G401.6 (cell line): ENCODE data around the gene GRIK4.
"Not testable (repeated sequence)": the region's sequence is repeated elsewhere in the genome, so short reads cannot be mapped to it uniquely, and the experiment has no call there.

Experiments used
- FAIRE-seq: peaks from 2 replicates; lab custom pipeline; 2012; peaks lifted over from hg19 to GRCh38; lab: Jason Lieb, UNC

The GRIK4 gene

DNA sequence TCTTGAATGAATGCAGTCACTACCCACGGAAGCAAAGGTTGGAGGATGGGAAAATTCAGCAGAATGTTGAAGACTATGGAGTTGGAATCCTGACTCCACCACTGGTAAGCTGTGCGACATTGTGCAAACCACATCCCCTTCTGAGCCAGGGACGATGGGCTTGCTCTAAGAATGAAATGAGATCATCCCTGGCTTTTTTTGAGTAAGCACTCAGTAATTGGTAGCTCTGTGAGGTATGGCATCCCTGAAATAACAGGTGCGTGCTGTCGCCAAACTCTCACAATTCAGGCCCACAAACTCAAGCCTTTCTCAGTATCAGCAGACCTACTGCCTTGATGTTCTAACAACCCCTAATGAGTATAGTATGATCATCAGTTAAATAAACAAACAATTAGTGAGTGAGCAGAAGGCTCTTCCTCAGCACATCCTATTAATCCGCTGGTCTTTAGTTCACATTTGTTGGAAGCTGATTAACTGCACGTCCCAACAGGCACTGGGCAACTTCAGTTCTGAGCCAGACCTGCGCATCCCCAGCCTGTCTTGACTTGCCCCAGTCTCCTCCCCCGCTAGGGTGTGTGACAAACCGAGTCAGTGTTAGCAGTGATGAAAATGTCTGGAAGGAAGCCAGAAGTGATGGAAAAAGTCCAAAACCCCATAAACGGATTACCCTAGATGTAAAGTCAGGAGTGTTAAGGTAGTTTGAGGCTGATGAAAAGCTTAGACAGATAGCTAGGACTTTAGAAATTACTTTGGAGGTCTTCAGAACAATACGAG lies 235.5 kb downstream of the GRIK4 start:
- no peak for FAIRE-seq

DNA sequence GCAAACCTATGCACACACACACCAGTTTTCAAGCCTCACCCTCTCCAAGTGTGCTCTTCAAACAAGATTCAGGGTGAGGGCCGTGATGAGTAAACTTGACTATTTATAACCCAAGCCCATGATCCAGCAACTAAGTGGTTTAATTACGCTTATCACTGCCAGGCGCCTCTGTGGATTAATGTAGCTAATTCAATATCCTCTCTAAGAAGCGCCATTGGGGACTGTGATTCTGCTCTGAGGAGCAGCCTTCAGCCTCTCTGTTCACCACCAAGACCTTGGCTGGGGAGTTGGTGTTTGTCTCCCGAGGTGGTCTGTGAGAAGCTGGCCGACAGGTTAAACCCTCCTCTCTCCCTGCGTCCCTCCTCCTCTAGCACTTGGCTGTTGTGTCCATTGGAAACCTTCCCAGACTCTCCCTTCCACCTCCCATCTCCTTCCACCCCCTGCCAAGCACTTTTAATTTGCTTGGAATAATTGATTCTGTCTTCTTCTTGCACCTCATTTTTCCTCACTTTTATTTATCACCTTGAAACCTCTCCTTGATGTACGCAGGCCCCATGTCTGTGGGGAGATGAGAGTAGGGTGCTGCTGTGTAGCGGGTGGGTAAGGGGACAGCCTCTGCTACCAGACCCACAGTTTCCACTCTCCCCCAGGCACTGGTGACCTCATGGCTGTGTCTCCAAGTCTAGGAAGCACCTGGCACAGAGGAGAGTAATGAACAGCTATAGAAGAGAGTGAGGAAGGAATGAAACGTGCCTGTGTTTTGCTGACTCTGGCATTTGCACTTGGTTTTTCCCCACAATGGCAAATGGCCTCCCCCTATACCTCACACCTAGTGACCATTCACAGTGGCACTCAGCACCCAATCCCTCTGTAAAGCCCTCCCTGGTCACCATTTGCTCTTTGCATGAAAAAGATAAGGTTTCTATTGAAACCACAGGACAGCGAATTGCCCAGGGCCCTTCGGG lies 236.6 kb downstream of the GRIK4 start:
- no peak for FAIRE-seq

DNA sequence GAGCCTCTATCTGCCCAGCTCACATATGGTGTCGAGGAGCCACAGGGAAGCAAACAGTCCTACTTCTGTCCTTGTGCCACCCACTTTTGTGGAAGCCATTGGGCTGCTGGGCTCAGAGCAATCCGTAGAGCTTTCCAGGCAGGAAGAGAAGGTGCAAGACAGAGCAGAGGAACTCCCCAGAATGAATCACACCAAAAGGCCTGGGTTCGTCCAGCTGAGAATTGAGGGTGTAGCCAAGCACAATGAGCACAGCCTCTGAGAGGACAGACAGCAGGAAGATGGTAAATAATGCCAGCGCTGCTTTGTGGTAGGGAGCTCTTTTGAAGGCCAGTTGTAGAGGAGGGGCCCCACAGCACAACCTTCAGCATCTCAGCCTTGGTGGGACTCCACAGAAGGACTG lies 237.8 kb downstream of the GRIK4 start:
- FAIRE-seq = no peak

DNA sequence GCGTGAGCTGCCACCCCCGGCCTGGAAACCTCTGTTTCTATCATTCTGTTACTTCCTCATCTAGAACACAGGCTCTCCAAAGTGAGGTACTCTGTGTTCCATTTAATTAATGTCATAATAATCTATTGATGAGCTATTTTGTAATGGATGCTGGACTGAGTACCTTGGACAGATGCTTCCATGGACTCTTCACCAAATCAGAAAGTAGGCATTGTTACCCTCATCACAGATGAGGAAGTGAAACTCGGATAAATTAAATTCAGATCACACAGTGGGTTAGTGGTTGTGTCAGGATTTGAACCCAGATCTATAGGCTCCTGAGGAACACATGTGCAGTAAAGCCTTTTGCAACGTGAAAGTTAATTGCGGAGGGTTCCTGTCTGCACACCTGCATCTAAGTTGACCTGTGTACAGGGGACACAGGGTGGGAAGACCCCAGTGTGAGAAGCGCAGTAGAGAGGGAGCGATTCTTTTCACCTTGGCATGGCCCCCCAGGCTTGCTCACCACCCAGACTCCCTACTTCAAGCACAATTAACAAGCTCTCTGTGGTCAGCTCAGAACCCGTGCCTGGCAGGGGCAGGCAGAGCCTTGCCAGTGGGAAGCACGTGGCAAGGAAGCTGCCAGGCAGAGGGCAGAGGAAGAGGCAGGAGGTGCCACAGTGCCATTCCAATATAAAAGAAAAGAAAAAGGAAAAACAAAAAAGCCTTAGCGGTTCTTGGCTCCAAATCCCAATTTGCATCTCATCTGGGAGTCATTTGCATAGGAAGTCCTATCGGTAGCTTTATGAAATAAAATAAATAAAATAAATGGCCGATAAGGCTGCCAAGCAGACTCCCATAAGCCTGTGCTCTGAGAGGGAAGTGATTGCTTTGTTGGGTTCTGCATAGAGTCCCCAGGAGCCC lies 239.3 kb downstream of the GRIK4 start:
- FAIRE-seq = no peak

DNA sequence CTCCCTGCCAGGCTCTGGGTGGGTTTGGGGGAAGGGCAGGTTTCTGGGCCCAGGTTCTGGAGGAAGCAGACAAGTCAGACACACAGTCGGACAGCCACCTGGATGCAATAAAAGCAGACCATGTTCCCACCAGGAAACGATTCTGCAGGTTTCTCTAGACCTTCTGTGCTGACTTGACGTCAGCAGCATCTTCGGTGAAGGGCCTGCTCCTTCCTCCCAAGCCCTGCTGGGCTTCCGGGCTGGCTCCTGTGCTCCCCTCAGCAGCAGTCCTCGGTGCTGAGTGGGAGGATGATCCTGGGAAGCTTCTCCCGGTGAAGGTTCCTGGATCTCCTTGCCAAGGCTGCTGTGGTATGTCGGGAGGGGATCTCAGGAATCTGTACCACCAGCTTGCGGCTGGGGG lies 240.0 kb downstream of the GRIK4 start:
- FAIRE-seq = no peak

DNA sequence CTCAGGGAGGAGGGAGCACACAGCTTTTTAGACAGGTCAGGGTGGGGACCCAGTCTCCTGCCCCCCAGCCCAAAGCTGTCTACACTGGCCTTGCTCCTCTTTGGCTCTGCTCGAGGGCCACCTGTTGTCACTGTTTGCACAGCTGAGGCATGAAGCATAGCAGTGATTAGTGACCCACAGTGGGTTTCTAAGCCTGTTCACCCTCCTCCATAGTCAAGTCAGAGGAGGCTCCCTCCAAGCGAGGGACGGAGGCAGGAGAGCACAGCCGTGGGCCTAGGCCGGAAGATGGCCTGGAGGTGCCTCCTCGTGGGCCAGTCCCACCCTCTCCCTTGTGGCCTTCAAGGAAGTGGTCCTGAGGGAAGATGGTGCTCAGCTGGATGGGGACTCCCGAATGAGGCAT lies 241.1 kb downstream of the GRIK4 start:
- FAIRE-seq = no peak

DNA sequence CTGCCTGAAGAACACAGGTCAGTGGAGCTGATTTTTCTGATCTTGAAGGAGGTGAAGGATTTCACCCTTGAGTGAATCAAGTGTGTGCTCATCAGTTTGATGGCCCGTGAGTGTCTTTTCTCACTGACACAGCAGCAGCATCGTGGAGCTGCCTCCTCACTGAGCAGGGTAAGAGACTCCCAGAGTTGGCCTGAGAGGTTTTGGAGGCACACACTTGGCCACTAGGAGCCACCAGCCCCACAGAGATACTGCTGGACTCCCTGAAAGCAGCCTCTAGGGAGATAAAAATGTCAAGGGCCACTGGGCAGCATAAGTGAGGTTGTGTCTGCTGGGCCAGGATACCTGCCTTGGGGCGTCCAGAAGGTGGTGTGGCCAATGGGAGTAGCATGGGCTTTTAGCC lies 245.4 kb downstream of the GRIK4 start:
- FAIRE-seq = no peak

DNA sequence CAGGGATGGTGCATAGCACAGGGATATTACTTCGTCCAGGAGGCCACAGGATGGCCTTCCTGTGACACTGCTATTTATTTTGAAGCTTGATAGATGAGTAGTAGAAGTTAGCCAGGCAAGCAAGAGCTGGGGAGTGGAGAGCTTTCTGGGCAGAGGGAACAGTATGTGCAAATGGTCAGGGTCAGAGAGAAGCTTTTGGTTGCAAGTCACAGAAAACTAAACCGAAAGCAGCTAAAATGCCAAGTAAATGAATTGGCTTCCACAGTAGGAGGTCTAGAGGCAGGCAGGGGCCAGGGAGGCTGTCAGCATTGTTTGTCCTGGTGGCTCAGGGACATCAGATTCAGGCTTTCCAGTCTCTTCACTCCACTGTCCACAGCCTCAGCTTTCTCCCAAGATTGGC lies 247.5 kb downstream of the GRIK4 start:
- no peak for FAIRE-seq

DNA sequence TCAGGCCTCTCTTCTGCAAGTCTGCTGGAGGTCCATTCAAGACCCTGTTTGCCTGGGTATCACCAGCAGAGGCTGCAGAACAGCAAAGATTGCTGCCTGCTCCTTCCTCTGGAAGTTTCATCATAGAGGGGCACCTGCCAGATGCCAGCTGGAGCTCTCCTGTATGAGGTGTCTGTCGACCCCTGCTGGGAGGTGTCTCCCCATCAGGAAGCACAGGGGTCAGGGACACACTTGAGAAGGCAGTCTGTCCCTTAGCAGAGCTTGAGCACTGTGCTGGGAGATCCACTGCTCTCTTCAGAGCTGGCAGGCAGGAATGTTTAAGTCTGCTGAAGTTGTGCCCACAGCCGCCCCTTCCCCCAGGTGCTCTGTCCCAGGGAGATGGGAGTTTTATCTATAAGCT lies 254.2 kb downstream of the GRIK4 start:
- FAIRE-seq = not testable (repeated sequence)

DNA sequence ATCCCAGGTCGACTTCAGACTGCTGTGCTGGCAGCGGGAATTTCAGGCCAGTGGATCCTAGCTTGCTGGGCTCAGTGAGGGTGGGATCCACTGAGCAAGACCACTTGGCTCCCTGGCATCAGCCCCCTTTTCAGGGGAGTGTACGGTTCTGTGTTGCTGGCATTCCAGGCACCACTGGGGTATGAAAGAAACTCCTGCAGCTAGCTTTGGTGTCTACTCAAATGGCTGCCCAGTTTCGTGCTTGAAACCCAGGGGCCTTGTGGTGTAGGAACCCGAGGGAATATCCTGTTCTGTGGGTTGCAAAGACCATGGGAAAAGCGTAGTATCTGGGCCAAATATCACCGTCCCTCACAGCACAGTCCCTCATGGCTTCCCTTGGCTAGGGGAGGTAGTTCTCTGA lies 254.8 kb downstream of the GRIK4 start:
- no peak for FAIRE-seq

DNA sequence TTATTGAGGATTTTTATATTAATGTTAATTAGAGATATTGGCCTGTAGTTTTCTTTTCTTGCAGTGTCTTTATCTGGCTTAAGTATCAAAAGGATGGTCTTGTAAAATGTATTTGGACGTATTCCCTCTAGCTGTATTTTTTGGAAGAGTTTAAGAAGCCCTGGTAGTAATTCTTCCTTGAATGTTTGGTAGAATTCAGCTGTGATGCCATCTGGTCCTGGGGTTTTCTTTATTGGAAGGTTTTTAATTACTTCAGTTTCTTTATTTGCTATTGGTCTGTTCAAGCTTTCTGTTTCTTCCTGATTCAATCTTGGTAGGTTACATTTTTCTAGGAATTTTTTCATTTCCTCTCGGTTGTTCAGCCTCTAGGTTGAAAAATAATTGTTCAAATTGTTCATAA lies 257.4 kb downstream of the GRIK4 start:
- FAIRE-seq = no peak

DNA sequence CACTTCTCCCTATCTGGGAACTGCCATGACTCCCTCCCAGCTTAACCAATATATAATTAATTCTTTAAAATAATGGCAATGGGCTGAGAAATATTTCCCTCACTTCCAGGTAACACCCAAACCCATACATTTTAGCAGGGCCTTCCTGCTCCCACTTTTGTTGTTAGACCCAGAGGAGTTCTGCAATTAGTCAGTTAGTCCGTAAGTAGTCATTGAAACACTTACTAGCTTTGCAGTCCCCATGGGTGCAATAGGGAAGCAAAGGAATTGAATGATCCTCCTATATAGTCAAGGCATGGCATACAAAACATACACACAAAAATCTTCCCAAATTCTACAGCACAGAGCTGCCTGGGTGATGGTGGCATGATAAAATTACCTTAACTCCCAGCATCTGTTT lies 258.4 kb downstream of the GRIK4 start:
- FAIRE-seq = no peak

DNA sequence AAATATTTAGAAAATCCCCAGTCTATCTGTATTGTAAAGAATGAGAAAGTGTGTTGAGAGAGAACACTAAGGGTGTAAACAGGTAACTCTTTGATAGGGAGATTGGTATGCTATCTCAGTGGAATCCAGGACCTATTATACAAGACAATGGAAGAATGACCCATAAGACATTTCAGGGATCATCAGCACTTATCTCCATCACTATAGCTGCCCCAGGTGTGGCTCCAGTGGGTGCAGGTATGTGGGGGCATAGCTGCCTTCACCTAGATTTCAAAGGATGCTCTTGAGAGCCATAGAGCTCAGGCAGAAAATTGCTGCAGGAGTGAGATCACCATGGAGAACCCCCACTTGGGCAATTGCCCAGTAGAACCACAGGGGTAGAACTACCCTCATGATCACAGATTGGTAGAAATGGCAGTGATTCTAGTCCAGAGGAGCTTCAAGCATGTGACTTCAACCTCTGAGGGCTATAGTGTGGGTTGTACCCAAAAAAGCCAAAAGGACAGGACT lies 260.1 kb downstream of the GRIK4 start:
- FAIRE-seq = no peak

DNA sequence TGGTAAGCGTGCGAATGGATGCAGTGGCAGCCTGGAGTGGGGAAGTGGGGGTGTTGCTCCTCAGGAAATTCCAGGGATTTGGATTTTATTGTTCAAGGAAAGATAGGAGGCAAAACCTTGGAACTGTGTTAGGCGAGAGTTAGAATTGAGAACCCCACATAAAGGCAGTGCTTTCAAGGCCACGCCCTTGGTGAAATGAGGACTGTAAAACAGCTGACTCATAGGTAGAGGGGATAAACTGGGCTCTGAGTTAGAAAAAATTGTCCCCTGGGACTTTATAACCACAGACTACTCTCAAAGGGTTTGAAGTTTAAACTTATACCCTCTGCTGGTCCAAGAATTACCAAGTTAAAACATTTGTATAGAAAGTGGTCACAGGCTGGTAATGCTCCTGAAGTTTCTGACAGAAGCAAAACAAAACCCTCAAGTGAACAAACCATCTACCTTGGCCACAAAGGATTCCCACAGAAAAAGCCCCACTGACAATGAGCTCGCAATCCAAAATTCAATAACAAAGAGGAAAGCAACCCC lies 262.0 kb downstream of the GRIK4 start:
- no peak for FAIRE-seq

DNA sequence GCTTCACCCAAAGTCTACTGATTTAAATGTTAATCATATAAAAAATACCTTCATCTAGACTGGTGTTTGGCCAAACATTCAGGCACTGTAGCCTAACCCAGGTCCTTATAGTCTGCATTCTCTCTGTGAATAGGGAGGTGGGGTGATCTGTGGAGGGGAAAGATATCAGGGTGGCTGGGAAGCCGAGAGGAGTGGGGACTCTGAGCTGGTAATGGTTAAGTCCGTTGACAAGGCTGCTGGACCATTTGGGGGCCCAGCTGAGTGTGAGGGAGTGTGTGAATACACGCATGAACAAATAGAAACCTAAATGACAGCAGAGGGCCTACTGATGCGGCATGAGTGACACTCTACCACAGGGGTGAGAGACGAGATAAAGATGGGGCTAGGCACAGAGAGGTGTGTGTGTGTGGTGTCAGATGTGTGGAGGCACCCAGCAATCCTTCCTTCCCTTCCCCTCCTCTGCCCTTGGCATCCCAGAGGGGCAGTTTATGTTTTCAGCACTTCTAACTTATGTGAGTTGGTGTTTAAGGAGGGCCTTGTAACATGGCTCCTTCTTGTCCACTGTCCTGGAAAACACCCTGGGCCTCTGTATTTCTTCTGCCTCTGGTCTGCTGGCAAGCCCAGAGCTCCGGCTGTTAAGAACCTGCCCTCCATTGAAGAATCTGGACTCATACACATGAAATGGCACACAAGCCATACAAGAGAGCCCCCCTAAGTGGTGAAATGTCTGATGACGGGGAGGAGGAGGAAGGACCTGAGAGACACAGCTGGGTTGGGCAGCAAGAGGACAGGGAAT lies 263.2 kb downstream of the GRIK4 start:
- no peak for FAIRE-seq

DNA sequence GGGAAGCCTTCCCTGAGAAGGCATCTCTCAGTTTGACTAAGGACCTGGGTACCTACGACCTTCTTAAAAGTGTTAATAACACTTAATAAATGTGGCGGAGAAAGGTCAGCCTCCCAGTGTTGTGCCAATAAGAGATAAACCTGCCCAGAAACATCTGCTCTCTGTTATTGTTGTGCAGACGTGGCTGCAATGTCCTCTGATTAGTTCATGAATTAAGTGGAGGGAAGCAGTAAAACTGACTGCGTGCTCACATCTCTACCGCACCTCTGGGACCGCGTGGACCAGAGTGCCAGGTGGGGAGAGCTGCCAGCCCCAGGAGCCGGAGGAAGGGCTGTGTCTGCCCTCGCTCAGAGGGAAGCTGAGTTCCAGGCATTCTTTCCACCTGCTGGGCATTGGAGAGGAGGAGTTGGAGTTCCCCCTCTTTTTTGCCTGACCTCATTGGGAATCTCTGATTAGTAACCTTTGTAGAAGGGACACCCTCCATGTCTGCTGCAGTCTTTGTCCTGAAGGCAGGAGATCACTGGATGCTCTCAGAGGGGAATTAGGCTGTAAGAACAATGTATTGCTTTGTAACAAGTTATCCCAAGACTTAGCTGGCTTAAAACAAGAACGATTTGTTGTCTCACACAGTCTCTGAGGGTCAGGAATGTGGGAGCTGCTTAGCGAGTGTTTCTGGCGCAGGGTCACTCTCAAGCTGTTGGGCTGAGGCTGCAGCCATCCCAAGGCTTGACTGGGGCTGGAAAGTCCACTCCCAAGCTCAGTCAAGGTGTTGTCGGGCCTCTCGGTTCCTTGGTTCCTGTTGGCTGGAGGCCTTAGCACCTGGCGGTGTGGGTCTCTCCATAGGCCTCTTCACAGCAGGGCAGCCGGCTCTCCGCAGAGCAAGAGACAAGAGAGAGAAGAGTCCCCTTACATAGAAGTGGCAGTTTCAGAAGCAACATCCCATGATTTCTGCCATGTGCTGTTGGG lies 264.7 kb downstream of the GRIK4 start:
- no peak for FAIRE-seq

DNA sequence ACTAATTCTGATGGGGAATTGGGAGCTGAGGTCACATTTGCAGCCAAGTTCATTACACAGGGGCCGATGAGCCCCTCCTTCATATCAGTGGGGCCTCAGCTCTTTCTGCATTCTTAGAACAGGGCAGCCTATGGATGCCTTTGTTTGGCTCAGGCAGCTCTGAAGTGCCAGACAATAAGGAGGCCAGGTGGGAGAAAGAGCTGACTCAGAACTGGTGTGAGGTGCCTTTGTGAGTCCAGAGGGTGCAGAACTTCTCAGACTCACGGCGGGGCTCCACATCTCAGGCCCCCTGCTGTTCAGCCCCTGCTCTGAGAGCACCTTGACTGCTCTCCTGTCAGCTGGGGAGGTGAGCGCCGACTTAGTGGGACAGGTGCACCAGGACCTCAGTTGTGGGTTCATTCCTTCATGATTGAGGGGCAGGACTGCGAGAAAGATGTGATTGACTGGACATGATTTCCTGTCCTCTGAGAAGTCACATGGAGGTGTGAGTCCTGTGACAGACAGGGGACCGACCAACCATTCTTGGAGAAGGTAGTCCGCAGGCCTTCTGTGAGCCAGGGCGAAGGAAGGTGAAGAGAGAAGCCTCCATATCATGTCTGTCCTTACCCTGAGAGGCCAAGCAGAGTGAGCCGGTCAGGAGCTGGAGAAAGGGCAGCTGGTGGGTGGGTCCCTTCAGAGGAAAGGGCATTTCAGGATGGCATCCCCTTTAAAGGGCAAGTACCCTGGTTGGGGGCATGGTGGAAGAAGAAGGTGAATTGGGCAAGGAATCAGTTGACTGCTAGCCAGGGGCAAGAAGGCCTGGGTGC lies 267.3 kb downstream of the GRIK4 start:
- no peak for FAIRE-seq

DNA sequence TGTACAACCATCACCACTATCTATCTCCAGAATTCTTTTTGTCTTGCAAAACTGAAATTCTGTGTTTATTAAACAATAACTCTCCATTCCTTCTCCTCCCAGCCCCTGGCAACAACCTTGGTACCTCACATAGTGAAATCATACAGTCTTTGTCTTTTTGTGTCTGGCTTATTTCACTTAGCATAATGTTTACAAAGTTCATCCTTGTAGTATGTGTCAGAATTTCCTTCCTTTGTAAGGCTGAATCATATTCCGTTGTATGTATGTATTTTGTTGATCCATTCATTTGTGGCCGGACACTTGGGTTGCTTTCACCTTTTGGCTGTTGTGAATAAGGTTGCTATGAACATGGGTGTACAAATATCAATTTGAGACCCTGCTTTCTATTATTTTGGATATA lies 268.7 kb downstream of the GRIK4 start:
- FAIRE-seq = no peak

DNA sequence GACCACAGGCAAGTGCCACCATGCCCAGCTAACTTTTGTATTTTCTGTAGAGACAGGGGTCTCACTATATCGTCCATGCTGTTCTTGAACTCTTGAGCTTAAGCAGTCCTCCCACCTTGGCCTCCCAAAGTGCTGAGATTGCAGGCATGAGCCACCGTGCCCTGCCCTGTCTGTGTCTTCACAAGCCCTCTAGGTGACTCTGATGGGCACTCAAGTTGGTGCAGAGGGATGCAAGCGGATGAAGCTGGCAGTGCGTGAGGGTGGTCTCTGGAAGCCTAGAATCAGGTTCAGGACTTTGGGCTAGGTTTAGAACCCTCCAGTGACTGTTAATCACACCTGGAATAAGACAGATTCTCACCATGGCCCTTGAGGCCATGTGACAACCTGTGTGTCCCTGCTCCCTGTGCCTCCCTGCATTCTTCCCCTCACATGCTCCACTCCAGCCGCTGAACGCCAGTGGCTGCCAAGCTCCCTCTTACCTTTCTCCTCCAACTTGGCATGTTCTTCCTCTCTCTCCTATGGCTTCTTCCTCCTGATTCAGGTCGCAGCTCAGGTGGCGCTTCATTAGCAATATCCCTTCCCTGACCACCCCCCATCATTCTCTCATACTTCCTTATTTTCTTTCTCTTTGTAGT lies 270.1 kb downstream of the GRIK4 start:
- no peak for FAIRE-seq
